B cell (primary cell): ENCODE results near the gene MARCHF10.

Source experiments
- CTCF ChIP-seq: fragments of 200-600 bp; IDR thresholded peaks from one replicate; pipeline ENCODE4 v1.8.0; 2022; ENCODE audit warnings: antibody characterized with exemption, mild to moderate bottlenecking
- EZH2 ChIP-seq: IDR thresholded peaks from 2 replicates; pipeline ENCODE4 v1.6.1; 2012; ENCODE audit warnings: borderline replicate concordance, low read depth, mild to moderate bottlenecking, moderate library complexity, low read length; ENCODE audit not compliant: insufficient read depth, poor library complexity, severe bottlenecking

- TF ChIP-seq CTCF (no peak), EZH2 (no peak)
Measured at GRCh38 chr17:62702746-62703260, 105.3 kb downstream of the MARCHF10 start.
